ENCODE data around the gene SP140L. TPM values are rescaled to one million over a fixed set of nuclear protein-coding genes. Genes with fewer than 3 reads are reported as not detected.

The SP140L gene
- total RNA-seq, 1 experiment from 2014 or later = 16.6 TPM

GRCh38 chr2:230422149-230422548 lies 95.2 kb downstream of the SP140L start:
- no peaks in the 10 kb centered on the region for H3K36me3 ChIP-seq (ENCODE audit: control insufficient read depth, insufficient read depth, low read length)
- ChIA-PET CTCF (interaction anchor here (0.7 kb wide), 1 partner anchor 43 kb away, joined by 3 read pairs; no protein-coding TSS in a partner anchor), POLR2A (no interaction called here)
- in situ Hi-C loops (cut with HindIII; ENCODE audit: low pct_unique_long_range_greater_than_20kb, low sequenced_read_pairs) = no loop called here
- no peak for TF ChIP-seq SIN3A (IDR thresholded peaks at IDR 0.05; ENCODE audit: borderline replicate concordance, insufficient read depth, low read depth, low read length)
- no peak for TF ChIP-seq TCF7L2 (IDR thresholded peaks at IDR 0.05; ENCODE audit: low read depth, low read length)
- no peak for TF ChIP-seq POLR2AphosphoS5 (IDR thresholded peaks at IDR 0.05; ENCODE audit: low read depth, low read length)
- TF ChIP-seq, protein P1, sequence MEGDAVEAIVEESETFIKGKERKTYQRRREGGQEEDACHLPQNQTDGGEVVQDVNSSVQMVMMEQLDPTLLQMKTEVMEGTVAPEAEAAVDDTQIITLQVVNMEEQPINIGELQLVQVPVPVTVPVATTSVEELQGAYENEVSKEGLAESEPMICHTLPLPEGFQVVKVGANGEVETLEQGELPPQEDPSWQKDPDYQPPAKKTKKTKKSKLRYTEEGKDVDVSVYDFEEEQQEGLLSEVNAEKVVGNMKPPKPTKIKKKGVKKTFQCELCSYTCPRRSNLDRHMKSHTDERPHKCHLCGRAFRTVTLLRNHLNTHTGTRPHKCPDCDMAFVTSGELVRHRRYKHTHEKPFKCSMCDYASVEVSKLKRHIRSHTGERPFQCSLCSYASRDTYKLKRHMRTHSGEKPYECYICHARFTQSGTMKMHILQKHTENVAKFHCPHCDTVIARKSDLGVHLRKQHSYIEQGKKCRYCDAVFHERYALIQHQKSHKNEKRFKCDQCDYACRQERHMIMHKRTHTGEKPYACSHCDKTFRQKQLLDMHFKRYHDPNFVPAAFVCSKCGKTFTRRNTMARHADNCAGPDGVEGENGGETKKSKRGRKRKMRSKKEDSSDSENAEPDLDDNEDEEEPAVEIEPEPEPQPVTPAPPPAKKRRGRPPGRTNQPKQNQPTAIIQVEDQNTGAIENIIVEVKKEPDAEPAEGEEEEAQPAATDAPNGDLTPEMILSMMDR (IDR thresholded peaks at IDR 0.05) = no peak; the same call in 1 of the 2 replicates
- TF ChIP-seq, protein P2, sequence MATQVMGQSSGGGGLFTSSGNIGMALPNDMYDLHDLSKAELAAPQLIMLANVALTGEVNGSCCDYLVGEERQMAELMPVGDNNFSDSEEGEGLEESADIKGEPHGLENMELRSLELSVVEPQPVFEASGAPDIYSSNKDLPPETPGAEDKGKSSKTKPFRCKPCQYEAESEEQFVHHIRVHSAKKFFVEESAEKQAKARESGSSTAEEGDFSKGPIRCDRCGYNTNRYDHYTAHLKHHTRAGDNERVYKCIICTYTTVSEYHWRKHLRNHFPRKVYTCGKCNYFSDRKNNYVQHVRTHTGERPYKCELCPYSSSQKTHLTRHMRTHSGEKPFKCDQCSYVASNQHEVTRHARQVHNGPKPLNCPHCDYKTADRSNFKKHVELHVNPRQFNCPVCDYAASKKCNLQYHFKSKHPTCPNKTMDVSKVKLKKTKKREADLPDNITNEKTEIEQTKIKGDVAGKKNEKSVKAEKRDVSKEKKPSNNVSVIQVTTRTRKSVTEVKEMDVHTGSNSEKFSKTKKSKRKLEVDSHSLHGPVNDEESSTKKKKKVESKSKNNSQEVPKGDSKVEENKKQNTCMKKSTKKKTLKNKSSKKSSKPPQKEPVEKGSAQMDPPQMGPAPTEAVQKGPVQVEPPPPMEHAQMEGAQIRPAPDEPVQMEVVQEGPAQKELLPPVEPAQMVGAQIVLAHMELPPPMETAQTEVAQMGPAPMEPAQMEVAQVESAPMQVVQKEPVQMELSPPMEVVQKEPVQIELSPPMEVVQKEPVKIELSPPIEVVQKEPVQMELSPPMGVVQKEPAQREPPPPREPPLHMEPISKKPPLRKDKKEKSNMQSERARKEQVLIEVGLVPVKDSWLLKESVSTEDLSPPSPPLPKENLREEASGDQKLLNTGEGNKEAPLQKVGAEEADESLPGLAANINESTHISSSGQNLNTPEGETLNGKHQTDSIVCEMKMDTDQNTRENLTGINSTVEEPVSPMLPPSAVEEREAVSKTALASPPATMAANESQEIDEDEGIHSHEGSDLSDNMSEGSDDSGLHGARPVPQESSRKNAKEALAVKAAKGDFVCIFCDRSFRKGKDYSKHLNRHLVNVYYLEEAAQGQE (IDR thresholded peaks at IDR 0.05; ENCODE audit: insufficient read depth in 1 of 2, low read depth in 2 of 2, low read length in 1 of 2) = no peak
- ATAC-seq = no peak
- peaks cover 20% of the 10 kb centered on the region for H3K4me1 ChIP-seq (ENCODE audit: control insufficient read depth, insufficient read depth, low read length)
- DNase-seq (ENCODE audit: low read depth, low spot score) = no peak
- intact Hi-C loops (cut with micrococcal nuclease; ENCODE audit: unreplicated experiment) = no loop called here
- H3K4me3 ChIP-seq (ENCODE audit: low read depth in 2 of 2, low read length in 2 of 2) = no peak overlapping the region
- no TSS peak for BruUV-seq (replicated peaks)
- H3K9me3 ChIP-seq (ENCODE audit: control insufficient read depth, insufficient read depth, low read depth, low read length) = no peaks in the 10 kb centered on the region
- no peak overlapping the region for H3K27ac ChIP-seq (ENCODE audit: low read length)
- H3K27me3 ChIP-seq (ENCODE audit: control insufficient read depth, insufficient read depth, low read length) = no peaks in the 10 kb centered on the region

DNA sequence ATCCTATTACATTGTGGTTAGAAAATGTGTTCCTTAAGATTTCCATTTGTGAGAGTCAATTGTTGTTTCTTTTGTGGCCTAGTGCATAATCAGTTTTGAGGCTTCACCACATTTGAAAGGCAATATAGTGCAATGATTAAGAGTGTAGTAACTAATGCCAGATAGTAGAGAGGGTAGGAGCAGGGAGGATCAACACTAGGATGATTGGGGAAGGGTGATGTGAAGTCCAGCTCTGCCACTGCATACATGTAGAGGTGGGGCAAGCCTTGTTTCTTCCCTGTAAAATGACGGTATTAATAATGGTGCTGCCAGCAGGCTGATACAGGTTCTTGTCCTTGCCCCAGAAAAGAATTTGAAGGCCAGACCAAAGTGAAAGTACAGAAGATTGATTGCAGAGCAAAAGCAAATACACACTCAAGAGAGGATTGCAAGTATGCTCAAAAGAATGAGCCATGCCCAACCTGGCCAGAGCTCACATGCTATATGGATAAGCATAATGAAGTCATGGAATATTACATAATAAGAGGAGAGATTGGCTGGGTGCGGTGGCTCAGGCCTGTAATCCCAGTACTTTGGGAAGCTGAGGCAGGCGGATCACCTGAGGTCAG lies 97.0 kb downstream of the SP140L start:
- peaks cover 4% of the 10 kb centered on the region for H3K4me1 ChIP-seq (ENCODE audit: control insufficient read depth, insufficient read depth, low read length)
- ChIA-PET POLR2A (no interaction called here), CTCF (interaction anchor here (0.5 kb wide), 1 partner anchor 68 kb away, joined by 3 read pairs; no protein-coding TSS in a partner anchor)
- intact Hi-C loops (cut with micrococcal nuclease; ENCODE audit: unreplicated experiment) (no loop called here), in situ Hi-C loops (cut with HindIII; ENCODE audit: low pct_unique_long_range_greater_than_20kb, low sequenced_read_pairs) (no loop called here)
- TF ChIP-seq, protein P2 (IDR thresholded peaks at IDR 0.05; ENCODE audit: insufficient read depth in 1 of 2, low read depth in 2 of 2, low read length in 1 of 2) = no peak
- TF ChIP-seq, protein P1 (IDR thresholded peaks at IDR 0.05) = no peak
- TF ChIP-seq POLR2AphosphoS5 (IDR thresholded peaks at IDR 0.05; ENCODE audit: low read depth, low read length) (no peak), SIN3A (IDR thresholded peaks at IDR 0.05; ENCODE audit: borderline replicate concordance, insufficient read depth, low read depth, low read length) (no peak), TCF7L2 (IDR thresholded peaks at IDR 0.05; ENCODE audit: low read depth, low read length) (no peak)
- H3K36me3 ChIP-seq (ENCODE audit: control insufficient read depth, insufficient read depth, low read length) = no peaks in the 10 kb centered on the region
- H3K27me3 ChIP-seq (ENCODE audit: control insufficient read depth, insufficient read depth, low read length) = no peaks in the 10 kb centered on the region
- no peak overlapping the region for H3K27ac ChIP-seq (ENCODE audit: low read length)
- no TSS peak for BruUV-seq (replicated peaks)
- DNase-seq (ENCODE audit: low read depth, low spot score) = no peak
- ATAC-seq = no peak
- no peak overlapping the region for H3K4me3 ChIP-seq (ENCODE audit: low read depth in 2 of 2, low read length in 2 of 2)
- peaks cover under 1% of the 10 kb centered on the region for H3K9me3 ChIP-seq (ENCODE audit: control insufficient read depth, insufficient read depth, low read depth, low read length)
